H1 (cell line): ENCODE measurements around the gene CFAP100.

Experiments used
- ATF3 ChIP-seq: IDR thresholded peaks from 2 replicates; pipeline ENCODE4 v1.6.1; 2011; ENCODE audit warnings: low read depth, mild to moderate bottlenecking, low read length; ENCODE audit not compliant: insufficient read depth
- JUND ChIP-seq: IDR thresholded peaks from 2 replicates; pipeline ENCODE4 v1.6.1; 2011; ENCODE audit warnings: mild to moderate bottlenecking, improper control_type of control experiment, low read length
- MAFK ChIP-seq: IDR thresholded peaks from 2 replicates; pipeline ENCODE4 v1.6.1; 2012; ENCODE audit warnings: low read depth, mild to moderate bottlenecking, improper control_type of control experiment, low read length
- RAD21 ChIP-seq, 2 experiments: IDR thresholded peaks in 1 of 2; conservative IDR thresholded peaks in 1 of 2; 2 replicates each; pipeline ENCODE4 v1.6.1; 2011; ENCODE audit warnings: low read depth in 2 of 2, low read length in 2 of 2, improper control_type of control experiment in 1 of 2, inconsistent platforms in 1 of 2, mild to moderate bottlenecking in 1 of 2, moderate library complexity in 1 of 2
- TCF12 ChIP-seq: IDR thresholded peaks from 2 replicates; pipeline ENCODE4 v1.6.1; 2011; ENCODE audit warnings: low read depth, mild to moderate bottlenecking, low read length
- ZNF274 ChIP-seq: IDR thresholded peaks from 2 replicates; pipeline ENCODE4 v1.7.0; 2012; ENCODE audit warnings: low read length, borderline replicate concordance; ENCODE audit errors: extremely low read depth
- TF ChIP-seq, protein P1 (sequence below), 3 experiments: IDR thresholded peaks; 1 replicate in 2 of 3; 2 replicates in 1 of 3; pipeline versions ENCODE4 v1.5.1 to v1.6.1; 2011; ENCODE audit warnings: low read length in 3 of 3, mild to moderate bottlenecking in 3 of 3, inconsistent platforms in 2 of 3, low read depth in 1 of 3, moderate library complexity in 1 of 3; ENCODE audit not compliant: insufficient read depth in 1 of 3; ENCODE audit errors: control extremely low read depth in 1 of 3

DNA sequence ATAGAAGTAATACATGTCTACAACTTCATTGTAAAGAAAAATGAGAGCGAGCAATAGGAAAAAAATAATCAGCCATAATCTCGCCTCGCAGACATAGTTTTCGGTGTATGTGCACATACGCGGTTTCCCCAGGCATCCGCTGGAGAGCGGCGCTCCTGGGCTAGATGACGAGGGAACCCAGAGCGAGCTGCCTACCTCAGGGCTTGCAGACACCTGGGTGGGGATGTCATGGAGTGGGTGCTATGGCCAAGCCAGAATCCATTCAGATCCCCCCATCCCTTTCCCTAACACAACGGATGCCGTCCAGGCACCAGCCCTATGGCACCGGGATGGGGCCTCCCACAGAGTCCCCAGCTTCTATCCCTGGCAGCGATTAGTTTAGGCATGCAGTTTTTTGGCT, 4.5 kb upstream of the CFAP100 start:
- TF ChIP-seq ATF3: no peak
- no peak for TF ChIP-seq TCF12
- no peak for TF ChIP-seq ZNF274
- TF ChIP-seq, protein P1, sequence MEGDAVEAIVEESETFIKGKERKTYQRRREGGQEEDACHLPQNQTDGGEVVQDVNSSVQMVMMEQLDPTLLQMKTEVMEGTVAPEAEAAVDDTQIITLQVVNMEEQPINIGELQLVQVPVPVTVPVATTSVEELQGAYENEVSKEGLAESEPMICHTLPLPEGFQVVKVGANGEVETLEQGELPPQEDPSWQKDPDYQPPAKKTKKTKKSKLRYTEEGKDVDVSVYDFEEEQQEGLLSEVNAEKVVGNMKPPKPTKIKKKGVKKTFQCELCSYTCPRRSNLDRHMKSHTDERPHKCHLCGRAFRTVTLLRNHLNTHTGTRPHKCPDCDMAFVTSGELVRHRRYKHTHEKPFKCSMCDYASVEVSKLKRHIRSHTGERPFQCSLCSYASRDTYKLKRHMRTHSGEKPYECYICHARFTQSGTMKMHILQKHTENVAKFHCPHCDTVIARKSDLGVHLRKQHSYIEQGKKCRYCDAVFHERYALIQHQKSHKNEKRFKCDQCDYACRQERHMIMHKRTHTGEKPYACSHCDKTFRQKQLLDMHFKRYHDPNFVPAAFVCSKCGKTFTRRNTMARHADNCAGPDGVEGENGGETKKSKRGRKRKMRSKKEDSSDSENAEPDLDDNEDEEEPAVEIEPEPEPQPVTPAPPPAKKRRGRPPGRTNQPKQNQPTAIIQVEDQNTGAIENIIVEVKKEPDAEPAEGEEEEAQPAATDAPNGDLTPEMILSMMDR (IDR thresholded peaks at IDR 0.05; ENCODE audit: control extremely low read depth in 1 of 3, insufficient read depth in 1 of 3, low read depth in 1 of 3, low read length in 3 of 3): no peak
- TF ChIP-seq MAFK: no peak
- TF ChIP-seq JUND: no peak
- no peak for TF ChIP-seq RAD21 (IDR thresholded peaks at IDR 0.05 in 1 of 2, conservative IDR thresholded peaks at IDR 0.05 in 1 of 2; ENCODE audit: low read depth in 2 of 2, low read length in 2 of 2)
